Anterior cingulate cortex (tissue), 58 donors: Measurements from ENCODE around the gene LIPH.
"Not testable (repeated sequence)": the region's sequence is repeated elsewhere in the genome, so short reads cannot be mapped to it uniquely, and the experiment has no call there.

Source experiments
- DNase-seq, 58 donors: peaks; one replicate each; lab custom pipeline; 2025; lab: John Stamatoyannopoulos, UW

LIPH gene

GRCh38 chr3:185490241-185490640, 62.1 kb downstream of the LIPH start:
- DNase-seq = no peak

- DNase-seq = no peak
These were observed 62.9 kb downstream of the LIPH start for GRCh38 chr3:185489462-185489861.

GRCh38 chr3:185488465-185488864, 63.9 kb downstream of the LIPH start:
- DNase-seq = no peak

GRCh38 chr3:185486394-185486793, 66.0 kb downstream of the LIPH start:
- DNase-seq = no peak

- no peak for DNase-seq
These were observed 68.1 kb downstream of the LIPH start for GRCh38 chr3:185484296-185484695.

- DNase-seq = no peak
These were observed 72.9 kb downstream of the LIPH start for GRCh38 chr3:185479373-185479945.

- no peak for DNase-seq
These were observed 75.1 kb downstream of the LIPH start for GRCh38 chr3:185477316-185477715.

GRCh38 chr3:185474922-185475321, 77.5 kb downstream of the LIPH start:
- not testable (repeated sequence) for DNase-seq

- DNase-seq = peak in 22 of 58 donors; percentile 1 to 38 (median 7)
These were observed 79.0 kb downstream of the LIPH start for GRCh38 chr3:185473290-185473815.

GRCh38 chr3:185470323-185470722, 82.1 kb downstream of the LIPH start:
- DNase-seq = no peak

- no peak for DNase-seq
These were observed 82.8 kb downstream of the LIPH start for GRCh38 chr3:185469542-185469941.

- not testable (repeated sequence) for DNase-seq
These were observed 86.3 kb downstream of the LIPH start for GRCh38 chr3:185466123-185466522.

GRCh38 chr3:185465471-185465870, 86.9 kb downstream of the LIPH start:
- no peak for DNase-seq

- no peak for DNase-seq
These were observed 91.6 kb downstream of the LIPH start for GRCh38 chr3:185460719-185461350.

GRCh38 chr3:185460309-185460708, 92.1 kb downstream of the LIPH start:
- DNase-seq = no peak

GRCh38 chr3:185457376-185457775, 95.0 kb downstream of the LIPH start:
- no peak for DNase-seq
